Inferior parietal cortex (tissue), 1 donor: ENCODE results near the gene CWC22.
"Not testable (repeated sequence)": the region's sequence is repeated elsewhere in the genome, so short reads cannot be mapped to it uniquely, and the experiment has no call there.

Source experiments
- DNase-seq: peaks from one replicate; pipeline ENCODE4 v3.0.0-alpha.2; 2016; ENCODE audit errors: extremely low spot score

Gene CWC22

GRCh38 chr2:179951680-179952079 lies 55.4 kb downstream of the CWC22 start:
- DNase-seq = no peak

- no peak for DNase-seq
Observed at GRCh38 chr2:179950391-179950790, 56.7 kb downstream of the CWC22 start.

- no peak for DNase-seq
Observed at GRCh38 chr2:179949438-179949837, 57.7 kb downstream of the CWC22 start.

- no peak for DNase-seq
Observed at GRCh38 chr2:179948058-179948457, 59.0 kb downstream of the CWC22 start.

- DNase-seq = no peak
Observed at GRCh38 chr2:179946810-179947615, 60.1 kb downstream of the CWC22 start.

DNA sequence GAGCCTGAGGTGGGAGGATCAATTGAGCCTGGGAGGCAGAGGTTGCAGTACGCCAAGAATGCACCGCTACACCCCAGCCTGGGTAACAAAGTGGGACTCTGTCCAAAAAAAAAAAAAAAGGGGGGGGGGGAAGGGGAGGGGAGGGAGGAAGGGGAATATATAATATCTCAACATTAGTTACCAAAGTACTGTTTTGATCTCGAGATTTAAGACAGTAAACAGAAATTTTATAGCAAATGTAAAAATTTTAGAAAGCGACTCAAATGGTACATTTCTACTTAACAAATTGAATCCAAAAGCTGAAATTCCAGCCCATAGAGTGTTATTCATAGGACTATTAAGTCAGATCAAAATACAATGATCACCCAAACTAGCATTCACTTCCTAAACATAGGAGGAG lies 60.8 kb downstream of the CWC22 start:
- DNase-seq = no peak

GRCh38 chr2:179939259-179939658 lies 67.8 kb downstream of the CWC22 start:
- no peak for DNase-seq

GRCh38 chr2:179938026-179938425 lies 69.1 kb downstream of the CWC22 start:
- no peak for DNase-seq

- DNase-seq = no peak
Observed at GRCh38 chr2:179936654-179937053, 70.4 kb downstream of the CWC22 start.

DNA sequence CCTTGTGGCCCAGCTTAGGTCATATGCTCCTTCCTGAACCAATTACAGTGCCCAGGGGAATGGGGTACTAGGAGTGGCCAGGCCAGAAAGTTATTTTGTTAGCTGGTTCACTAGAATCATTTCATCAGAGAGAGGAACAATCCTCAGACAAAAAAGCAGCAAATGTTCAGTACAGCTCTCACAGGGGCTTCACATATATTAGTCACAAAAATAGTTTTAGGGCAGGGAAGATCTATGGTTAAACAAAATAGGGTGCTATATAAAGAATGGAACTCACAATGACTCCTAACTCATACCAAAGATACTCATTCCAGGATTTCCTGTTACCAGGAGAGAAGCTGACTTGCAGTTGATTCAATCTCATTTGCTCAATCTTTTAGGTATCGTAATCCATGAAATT lies 71.0 kb downstream of the CWC22 start:
- DNase-seq = no peak

GRCh38 chr2:179932786-179933185 lies 74.3 kb downstream of the CWC22 start:
- no peak for DNase-seq

DNA sequence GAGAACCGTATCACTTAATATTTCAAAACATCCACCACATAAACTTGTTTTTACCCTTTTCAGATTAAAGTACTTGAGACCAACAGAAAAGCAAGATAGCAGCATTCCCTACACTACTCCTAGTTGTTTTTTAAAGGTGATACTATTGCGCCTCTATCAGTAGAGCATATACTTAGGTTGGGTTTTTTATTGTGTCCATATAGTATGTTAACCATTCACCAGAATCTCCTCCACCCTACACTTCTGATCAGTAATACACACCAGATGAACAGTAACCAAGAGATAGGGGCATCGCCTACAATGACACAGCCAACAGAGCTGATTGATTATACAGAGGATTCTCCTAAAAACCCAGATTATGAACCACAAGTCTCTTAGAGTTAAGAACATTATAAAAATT lies 75.6 kb downstream of the CWC22 start:
- no peak for DNase-seq

- DNase-seq = not testable (repeated sequence)
Observed at GRCh38 chr2:179929997-179930396, 77.1 kb downstream of the CWC22 start.

DNA sequence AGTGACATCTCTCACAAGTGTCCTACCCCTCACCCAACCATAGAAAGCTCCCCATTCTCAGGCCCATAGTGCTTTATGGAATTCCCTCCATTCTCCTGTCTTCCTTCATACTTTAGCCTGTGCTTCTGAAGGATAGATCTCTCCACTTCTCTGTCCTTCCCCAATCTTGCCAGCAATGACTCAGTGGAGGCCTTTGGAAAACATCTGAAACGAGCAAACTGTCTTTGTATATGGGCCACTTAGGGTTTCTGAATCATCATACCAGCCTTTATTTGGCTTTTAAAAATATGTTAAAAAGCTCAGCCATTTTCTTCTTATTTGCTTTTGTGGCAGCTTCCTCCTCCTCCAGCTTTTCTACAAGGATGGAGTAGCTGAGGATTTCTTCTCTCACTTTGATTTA lies 80.1 kb downstream of the CWC22 start:
- no peak for DNase-seq

DNA sequence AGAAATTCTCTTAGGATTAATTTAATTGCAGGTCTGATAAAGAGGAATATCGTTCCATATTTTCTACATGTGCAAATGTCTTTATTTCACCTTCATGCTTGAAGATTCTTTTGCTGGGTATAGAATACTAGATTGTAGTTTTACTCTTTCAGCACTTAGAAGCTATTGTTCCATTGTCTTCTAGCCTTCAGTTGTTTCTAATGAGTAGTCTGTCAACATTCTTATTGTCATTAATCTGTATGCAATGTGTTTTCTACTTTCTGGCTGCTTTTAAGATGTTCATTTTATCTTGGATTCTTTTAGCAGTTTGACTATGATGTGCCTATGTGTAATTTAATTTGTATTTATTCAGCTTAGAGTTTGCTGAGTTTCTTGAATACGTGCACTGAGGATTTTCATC lies 81.4 kb downstream of the CWC22 start:
- no peak for DNase-seq

- DNase-seq = no peak
Observed at GRCh38 chr2:179917272-179917671, 89.8 kb downstream of the CWC22 start.

- DNase-seq = no peak
Observed at GRCh38 chr2:179915395-179915992, 91.6 kb downstream of the CWC22 start.

DNA sequence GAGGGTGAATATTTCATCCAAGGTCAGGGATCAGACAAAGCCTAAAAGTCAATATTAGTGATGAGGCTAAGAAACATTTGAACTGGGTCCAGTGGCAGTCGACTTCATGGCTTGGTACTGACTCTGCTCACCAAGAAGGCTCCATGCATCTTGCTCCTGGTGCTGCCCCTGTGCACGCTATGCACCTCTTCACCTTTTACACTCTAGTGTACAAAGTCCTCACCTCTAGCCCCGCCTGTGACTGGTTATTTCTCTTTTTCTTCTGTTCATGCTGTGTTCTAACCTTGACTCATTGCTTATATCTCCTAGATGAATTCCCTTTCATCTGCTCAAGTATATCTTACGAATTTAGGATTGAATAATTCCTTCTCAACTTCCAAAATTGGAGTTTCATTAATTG lies 93.3 kb downstream of the CWC22 start:
- no peak for DNase-seq

- no peak for DNase-seq
Observed at GRCh38 chr2:179911569-179911968, 95.5 kb downstream of the CWC22 start.

DNA sequence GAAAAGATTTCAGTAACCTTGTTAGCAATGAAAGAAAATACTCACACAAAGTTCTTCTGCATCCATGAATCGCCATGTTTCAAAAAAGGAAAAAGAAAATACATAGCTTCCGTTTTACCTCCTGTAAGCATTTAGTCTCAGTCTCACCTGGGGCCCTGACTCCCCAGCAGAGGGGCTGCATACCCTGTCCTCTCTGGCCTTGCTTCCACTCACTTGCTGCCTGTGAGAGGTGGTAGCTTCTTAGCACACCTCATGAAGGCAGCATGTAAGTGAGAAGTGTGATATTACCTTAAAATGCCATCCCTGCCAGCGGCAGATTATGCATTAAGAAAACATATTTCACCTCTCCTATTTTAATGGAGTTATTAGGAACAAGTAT lies 96.4 kb downstream of the CWC22 start:
- no peak for DNase-seq

DNA sequence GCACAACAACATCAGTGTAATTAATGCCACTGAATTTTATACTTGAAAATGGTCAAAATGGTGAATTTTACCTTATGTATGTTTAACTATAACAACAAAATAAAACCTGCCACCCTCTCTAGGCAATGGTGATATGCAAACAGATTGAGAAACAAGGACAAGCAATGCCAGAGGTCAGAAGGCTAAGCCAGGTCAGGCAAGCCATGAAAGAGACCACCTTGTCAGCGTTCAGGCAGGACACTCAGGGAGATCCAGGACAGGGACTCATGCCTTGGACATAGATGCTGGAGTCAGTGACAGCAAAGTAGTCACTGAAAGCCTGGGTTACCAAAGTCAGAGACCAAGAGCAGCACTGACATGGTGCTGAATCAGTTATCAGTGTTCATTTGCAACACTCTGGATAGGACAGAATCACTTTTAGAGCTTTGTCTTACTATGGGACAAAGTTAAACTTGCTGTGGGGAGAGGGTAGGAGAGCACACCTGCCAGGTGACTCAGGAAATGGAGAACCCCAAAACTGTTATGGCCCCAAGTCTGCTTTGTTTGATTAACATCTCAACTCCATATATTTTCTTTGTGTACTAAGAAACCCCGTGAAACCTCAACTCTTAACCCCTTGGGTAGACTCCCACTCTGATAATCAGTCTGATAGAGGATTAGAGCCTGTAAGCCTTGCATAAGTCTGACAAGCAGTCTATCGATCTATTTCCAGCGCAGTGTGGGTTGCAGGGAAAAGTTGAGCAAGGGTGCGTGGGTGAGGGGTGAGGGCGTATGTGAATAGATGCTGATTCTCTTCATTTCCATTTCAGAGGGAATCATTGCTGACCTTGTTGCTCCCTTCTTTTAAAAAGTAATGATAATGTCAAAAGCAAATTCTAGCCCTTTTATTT lies 97.0 kb downstream of the CWC22 start:
- no peak for DNase-seq

- DNase-seq = no peak
Observed at GRCh38 chr2:179900655-179901054, 106.4 kb downstream of the CWC22 start.

- no peak for DNase-seq
Observed at GRCh38 chr2:179899666-179900065, 107.4 kb downstream of the CWC22 start.
